Loucy (cell line): ENCODE data around the gene NOC2L.

Experiments used
- H2AFZ ChIP-seq: fragments of 200-600 bp; sonication (generic); 2 replicates; pipeline ENCODE4 v1.6.0; 2016; ENCODE audit warnings: antibody characterized with exemption, mild to moderate bottlenecking, low read length, moderate library complexity
- H3F3A ChIP-seq: fragments of 200-600 bp; 2 replicates; pipeline ENCODE4 v1.6.0; 2016; ENCODE audit warnings: antibody characterized with exemption, low read depth, mild to moderate bottlenecking
- H3K27me3 ChIP-seq: fragments of 200-600 bp; sonication (generic); 2 replicates; pipeline ENCODE4 v1.6.1; 2014; ENCODE audit warnings: low read length, mild to moderate bottlenecking; ENCODE audit not compliant: insufficient read depth, poor library complexity, severe bottlenecking
- H3K36me3 ChIP-seq: fragments of 200-600 bp; sonication (generic); 2 replicates; pipeline ENCODE4 v1.6.1; 2016; ENCODE audit warnings: low read length; ENCODE audit not compliant: insufficient read depth
- H3K4me1 ChIP-seq: fragments of 200-600 bp; sonication (generic); 2 replicates; pipeline ENCODE4 v1.5.1; 2014; ENCODE audit warnings: low read length, mild to moderate bottlenecking; ENCODE audit not compliant: insufficient read depth, poor library complexity, severe bottlenecking
- H3K4me2 ChIP-seq: fragments of 200-600 bp; sonication (generic); 2 replicates; pipeline ENCODE4 v1.6.0; 2014; ENCODE audit warnings: antibody characterized with exemption, low read length, low read depth, mild to moderate bottlenecking; ENCODE audit not compliant: poor library complexity, severe bottlenecking
- H3K4me3 ChIP-seq: fragments of 200-600 bp; sonication (generic); 2 replicates; pipeline ENCODE4 v1.5.1; 2014; ENCODE audit warnings: low read length, mild to moderate bottlenecking, mixed read lengths; ENCODE audit not compliant: poor library complexity, severe bottlenecking
- H3K79me2 ChIP-seq: fragments of 200-600 bp; sonication (generic); 2 replicates; pipeline ENCODE4 v1.6.1; 2014; ENCODE audit warnings: low read length; ENCODE audit not compliant: insufficient read depth
- H3K9ac ChIP-seq: fragments of 200-600 bp; sonication (generic); 2 replicates; pipeline ENCODE4 v1.6.0; 2014; ENCODE audit warnings: mild to moderate bottlenecking, low read depth, low read length, moderate library complexity; ENCODE audit not compliant: poor library complexity, severe bottlenecking
- H3K9me2 ChIP-seq: fragments of 200-600 bp; sonication (generic); replicated peaks from 2 replicates; pipeline ENCODE4 v1.6.1; 2016; ENCODE audit warnings: low read depth, low read length, mixed read lengths
- H3K9me3 ChIP-seq: fragments of 200-600 bp; sonication (generic); 2 replicates; pipeline ENCODE4 v1.6.1; 2014; ENCODE audit warnings: mild to moderate bottlenecking, antibody characterized with exemption, low read length, low read depth; ENCODE audit not compliant: insufficient read depth
- H4K20me1 ChIP-seq: fragments of 200-600 bp; sonication (generic); 2 replicates; pipeline ENCODE4 v1.6.0; 2014; ENCODE audit warnings: antibody characterized with exemption, low read length, mild to moderate bottlenecking; ENCODE audit not compliant: insufficient read depth, poor library complexity, severe bottlenecking
- EZH2phosphoT487 ChIP-seq: fragments of 200-600 bp; IDR thresholded peaks from 2 replicates; pipeline ENCODE4 v1.6.1; 2018; ENCODE audit warnings: antibody characterized with exemption, mild to moderate bottlenecking, moderate library complexity, borderline replicate concordance
- TF ChIP-seq, protein P1 (sequence below): fragments of 200-600 bp; sonication (generic); conservative IDR thresholded peaks from 2 replicates; pipeline ENCODE4 v1.5.1; 2014; ENCODE audit warnings: mild to moderate bottlenecking, antibody characterized with exemption, low read length

NOC2L gene

DNA sequence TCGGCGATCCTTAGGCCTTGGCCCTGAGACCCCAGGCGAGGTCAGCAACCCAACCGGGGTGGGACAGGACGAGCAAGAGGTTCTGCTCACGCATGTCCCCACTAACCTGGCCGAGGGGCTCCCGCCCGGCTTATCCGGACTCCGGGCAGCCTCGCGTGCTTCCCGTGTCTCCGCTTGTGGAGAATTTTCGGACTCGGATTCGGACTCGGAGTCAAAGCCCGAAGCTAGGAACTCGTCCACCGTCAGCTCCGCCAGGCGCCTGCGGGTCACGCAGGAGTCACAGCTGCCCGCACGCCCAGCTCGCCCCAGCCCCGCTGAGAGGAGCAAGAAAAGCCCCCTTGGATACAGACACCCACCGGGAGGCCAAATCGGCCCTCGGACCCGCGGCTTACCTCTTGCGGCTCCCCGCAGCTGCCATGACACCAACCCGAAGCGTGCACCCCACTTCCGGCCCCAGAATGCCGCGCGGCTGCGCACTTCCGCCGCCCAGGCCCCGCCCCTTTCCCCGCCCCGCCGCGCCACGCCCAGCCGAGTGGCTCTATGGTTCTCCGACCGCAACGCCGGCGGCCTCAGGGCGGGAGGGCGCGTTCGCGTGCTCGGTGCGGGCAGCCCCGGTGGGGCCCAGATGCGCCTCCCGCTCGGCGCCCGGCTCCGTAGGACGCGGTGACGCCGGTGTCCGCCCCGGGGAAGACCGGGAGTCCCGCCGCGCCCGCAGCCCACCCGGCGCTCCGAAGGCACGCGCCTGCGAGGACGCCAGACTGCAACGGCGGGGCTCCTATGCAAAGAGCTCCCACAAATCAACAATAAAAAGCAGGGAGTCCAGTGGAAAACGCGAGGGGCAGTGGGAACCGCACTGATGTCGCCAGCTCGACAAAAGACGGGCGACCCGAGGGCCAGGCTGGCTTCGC is at the start of gene NOC2L:
TSS of gene NOC2L (minus strand) at position 434 of the 908 bp plus-strand sequence. CDS start at position 418, 16 bp downstream.
- Histone ChIP-seq H2AFZ (peak within 1 kb of the TSS; percentile 87), H3K27me3 (no peaks in the 10 kb centered on the region), H3K36me3 (peaks cover 18% of the 10 kb centered on the region; the same call in 1 of the 2 replicates), H4K20me1 (peaks cover 14% of the 10 kb centered on the region), H3K9me3 (no peaks in the 10 kb centered on the region), H3K4me1 (peaks cover 15% of the 10 kb centered on the region), H3K9me2 (no peaks in the 10 kb centered on the region), H3K79me2 (peaks cover 29% of the 10 kb centered on the region), H3K4me3 (peak within 1 kb of the TSS; percentile 100), H3F3A (no peaks in the 10 kb centered on the region), H3K9ac (peak within 1 kb of the TSS; percentile 97), H3K4me2 (peak within 1 kb of the TSS; percentile 98)
- TF ChIP-seq, protein P1, sequence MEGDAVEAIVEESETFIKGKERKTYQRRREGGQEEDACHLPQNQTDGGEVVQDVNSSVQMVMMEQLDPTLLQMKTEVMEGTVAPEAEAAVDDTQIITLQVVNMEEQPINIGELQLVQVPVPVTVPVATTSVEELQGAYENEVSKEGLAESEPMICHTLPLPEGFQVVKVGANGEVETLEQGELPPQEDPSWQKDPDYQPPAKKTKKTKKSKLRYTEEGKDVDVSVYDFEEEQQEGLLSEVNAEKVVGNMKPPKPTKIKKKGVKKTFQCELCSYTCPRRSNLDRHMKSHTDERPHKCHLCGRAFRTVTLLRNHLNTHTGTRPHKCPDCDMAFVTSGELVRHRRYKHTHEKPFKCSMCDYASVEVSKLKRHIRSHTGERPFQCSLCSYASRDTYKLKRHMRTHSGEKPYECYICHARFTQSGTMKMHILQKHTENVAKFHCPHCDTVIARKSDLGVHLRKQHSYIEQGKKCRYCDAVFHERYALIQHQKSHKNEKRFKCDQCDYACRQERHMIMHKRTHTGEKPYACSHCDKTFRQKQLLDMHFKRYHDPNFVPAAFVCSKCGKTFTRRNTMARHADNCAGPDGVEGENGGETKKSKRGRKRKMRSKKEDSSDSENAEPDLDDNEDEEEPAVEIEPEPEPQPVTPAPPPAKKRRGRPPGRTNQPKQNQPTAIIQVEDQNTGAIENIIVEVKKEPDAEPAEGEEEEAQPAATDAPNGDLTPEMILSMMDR: no peak
- TF ChIP-seq EZH2phosphoT487: no peak

DNA sequence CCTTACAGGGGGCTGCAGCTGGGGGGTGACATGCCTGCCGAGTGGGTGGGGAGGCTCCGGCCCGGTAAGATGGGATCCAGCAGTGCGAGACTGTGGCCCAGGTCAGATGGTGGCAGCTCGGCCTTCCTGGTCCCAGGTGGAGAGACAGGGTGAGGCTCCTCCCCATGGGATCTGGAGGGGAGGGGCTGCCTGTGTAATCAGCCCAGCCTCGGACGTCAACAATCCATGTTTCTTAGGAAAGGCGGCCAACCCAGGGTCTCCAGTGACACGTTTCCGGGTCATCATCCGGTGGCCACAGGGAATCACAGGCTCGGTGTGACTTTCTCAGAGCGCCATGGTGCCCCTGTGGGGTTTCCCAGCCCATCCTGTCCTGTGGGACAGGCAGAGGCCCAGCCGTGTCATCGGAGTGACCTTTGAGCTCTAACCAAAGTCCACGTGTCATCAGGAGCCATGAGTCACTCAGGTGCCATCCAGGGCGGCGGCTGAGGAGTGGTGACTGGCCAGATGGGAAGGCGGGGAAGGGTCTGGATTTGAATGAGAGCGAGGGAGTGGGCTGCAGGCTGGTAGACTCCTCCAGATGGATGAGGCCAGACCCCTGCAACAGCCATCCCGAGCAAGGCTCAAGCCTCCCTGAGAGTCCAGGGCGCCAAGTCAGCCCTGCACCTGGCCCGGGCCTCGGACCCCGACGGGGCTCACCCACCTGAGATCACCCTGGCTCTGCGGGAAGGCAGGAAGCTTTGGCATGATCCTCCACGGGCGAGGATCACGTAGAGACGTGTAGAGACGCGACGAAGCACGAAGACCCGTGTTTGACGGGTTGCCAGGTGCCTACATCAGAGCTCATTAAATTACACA is 47.5 kb upstream of the NOC2L start:
- Histone ChIP-seq H3K36me3 (no peaks in the 10 kb centered on the region), H3K4me2 (no peak overlapping the region), H3K79me2 (peaks cover 11% of the 10 kb centered on the region; the same call in 1 of the 2 replicates), H3K9ac (peak overlapping the region; percentile 66), H3F3A (no peaks in the 10 kb centered on the region), H2AFZ (no peak overlapping the region), H3K9me3 (no peaks in the 10 kb centered on the region), H3K27me3 (no peaks in the 10 kb centered on the region), H3K4me1 (peaks cover 42% of the 10 kb centered on the region), H3K4me3 (no peak overlapping the region), H4K20me1 (no peaks in the 10 kb centered on the region), H3K9me2 (no peaks in the 10 kb centered on the region)
- TF ChIP-seq, protein P1: no peak
- no peak for TF ChIP-seq EZH2phosphoT487

DNA sequence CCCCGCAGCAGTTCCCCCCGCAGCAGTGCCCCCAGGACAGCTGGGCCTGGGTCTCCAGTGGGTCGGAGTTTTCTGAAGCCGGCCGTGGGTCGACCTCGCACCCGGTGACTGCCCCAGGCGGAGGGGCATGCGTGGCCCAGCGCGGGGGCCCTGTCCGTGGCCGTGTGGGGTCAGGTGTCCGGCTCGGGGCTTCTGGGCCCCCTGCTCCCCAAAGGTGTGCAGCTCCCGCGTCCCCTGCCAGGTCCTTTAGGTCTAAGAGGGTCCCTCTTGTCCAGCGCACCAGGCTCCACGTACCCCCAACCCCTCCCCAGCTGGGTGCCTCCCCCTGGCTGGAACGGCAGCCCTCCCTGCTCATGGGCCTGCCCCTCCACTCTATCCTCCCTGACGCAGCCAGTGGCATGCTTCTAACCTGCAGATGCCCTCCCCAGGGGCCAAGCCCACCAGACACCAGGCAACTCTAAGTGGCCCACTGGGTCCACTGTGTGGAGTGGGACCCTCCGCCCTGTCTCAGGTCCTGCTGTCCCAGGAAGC is 46.8 kb upstream of the NOC2L start:
- peak overlapping the region; percentile 86 for H3K4me2 ChIP-seq
- peaks cover 18% of the 10 kb centered on the region; the same call in 1 of the 2 replicates for H3K79me2 ChIP-seq
- TF ChIP-seq EZH2phosphoT487: no peak
- TF ChIP-seq, protein P1: no peak
- peak overlapping the region; percentile 62 for H3K4me3 ChIP-seq
- H3K4me1 ChIP-seq: peaks cover 49% of the 10 kb centered on the region
- no peaks in the 10 kb centered on the region for H4K20me1 ChIP-seq
- H3F3A ChIP-seq: no peaks in the 10 kb centered on the region
- peak overlapping the region; percentile 66 for H3K9ac ChIP-seq
- H3K27me3 ChIP-seq: no peaks in the 10 kb centered on the region
- H3K9me2 ChIP-seq: no peaks in the 10 kb centered on the region
- no peaks in the 10 kb centered on the region for H3K9me3 ChIP-seq
- no peaks in the 10 kb centered on the region for H3K36me3 ChIP-seq
- no peak overlapping the region for H2AFZ ChIP-seq
